Measurements from ENCODE around the gene RHBDL3.

- TF ChIP-seq HDAC2 (IDR thresholded peaks at IDR 0.05; ENCODE audit: borderline replicate concordance in 1 of 2, low read depth in 2 of 2, low read length in 2 of 2) (no peak), MAFK (IDR thresholded peaks at IDR 0.05; ENCODE audit: low read depth, low read length) (no peak)
- TF ChIP-seq, protein P1, sequence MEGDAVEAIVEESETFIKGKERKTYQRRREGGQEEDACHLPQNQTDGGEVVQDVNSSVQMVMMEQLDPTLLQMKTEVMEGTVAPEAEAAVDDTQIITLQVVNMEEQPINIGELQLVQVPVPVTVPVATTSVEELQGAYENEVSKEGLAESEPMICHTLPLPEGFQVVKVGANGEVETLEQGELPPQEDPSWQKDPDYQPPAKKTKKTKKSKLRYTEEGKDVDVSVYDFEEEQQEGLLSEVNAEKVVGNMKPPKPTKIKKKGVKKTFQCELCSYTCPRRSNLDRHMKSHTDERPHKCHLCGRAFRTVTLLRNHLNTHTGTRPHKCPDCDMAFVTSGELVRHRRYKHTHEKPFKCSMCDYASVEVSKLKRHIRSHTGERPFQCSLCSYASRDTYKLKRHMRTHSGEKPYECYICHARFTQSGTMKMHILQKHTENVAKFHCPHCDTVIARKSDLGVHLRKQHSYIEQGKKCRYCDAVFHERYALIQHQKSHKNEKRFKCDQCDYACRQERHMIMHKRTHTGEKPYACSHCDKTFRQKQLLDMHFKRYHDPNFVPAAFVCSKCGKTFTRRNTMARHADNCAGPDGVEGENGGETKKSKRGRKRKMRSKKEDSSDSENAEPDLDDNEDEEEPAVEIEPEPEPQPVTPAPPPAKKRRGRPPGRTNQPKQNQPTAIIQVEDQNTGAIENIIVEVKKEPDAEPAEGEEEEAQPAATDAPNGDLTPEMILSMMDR (IDR thresholded peaks at IDR 0.05; ENCODE audit: control extremely low read depth in 1 of 3, insufficient read depth in 1 of 3, low read depth in 1 of 3, low read length in 3 of 3) = no peak
Observed at GRCh38 chr17:32333187-32333586, 67.6 kb downstream of the RHBDL3 start.
